Stomach (tissue), 4 donors: Measurements from ENCODE around the gene BMP6.

Source experiments
- CTCF ChIP-seq, 7 experiments: fragments of 450-650 bp in 4 of 7; fragments of 200-600 bp in 3 of 7; sonication (generic) in 3 of 7; IDR thresholded peaks; one replicate each; pipeline ENCODE4 v1.5.1; 2016 to 2019; ENCODE audit warnings: antibody characterized with exemption in 7 of 7, control low read depth in 2 of 7, mild to moderate bottlenecking in 1 of 7
- EP300 ChIP-seq: sonication (generic); formaldehyde crosslinking; IDR thresholded peaks from one replicate; pipeline ENCODE4 v1.6.1; 2017; ENCODE audit warnings: antibody characterized with exemption
- POLR2AphosphoS5 ChIP-seq, 3 donors: sonication (generic); formaldehyde crosslinking; IDR thresholded peaks; one replicate each; pipeline ENCODE4 v1.6.1; 2016; ENCODE audit warnings: antibody characterized with exemption in 3 of 3

DNA sequence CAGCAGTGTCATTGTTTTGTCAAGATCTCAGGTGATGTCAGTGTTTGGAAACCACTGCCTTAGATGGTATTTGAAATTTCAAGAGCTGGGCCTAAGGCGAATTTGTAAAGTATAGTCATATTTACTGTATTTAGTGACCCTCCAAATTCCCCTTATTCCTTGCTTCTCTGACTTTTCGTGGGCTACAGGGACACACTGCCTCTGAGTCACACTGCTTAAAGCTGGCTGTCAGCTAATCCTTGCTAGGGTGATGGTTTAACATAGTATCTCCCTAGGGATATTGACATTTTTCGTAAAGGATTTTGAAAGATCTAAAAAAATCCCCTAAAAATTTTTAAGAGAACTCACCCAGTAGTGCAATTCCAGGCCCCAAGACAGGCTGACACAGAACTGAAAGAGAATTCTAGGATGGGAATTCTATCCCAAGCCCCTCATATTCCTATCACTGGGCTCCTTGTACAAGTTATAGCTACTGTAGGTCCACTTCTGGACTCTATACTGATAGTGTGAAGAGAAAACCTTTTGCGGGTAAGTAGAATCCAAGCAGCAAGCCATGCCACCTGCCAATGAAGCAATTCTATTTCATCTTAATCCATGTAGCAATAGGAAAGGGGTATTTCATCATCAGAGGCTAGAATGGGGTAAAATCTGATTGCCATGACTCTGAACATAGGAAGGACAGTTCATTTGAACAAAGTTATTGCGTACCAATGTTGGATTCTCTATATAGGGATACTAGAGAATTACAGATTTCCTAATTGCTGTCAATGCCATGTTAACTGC, 4.3 kb downstream of the BMP6 start:
- no peak for TF ChIP-seq CTCF (IDR thresholded peaks at IDR 0.05)
- TF ChIP-seq EP300 = no peak
- TF ChIP-seq POLR2AphosphoS5 (IDR thresholded peaks at IDR 0.05) = no peak
